Mononuclear cell (primary cell): Measurements from ENCODE around the gene GOLGA8M. TPM values are rescaled to one million over a fixed set of nuclear protein-coding genes. Genes with fewer than 3 reads are reported as not detected.
"Not testable (repeated sequence)": the region's sequence is repeated elsewhere in the genome, so short reads cannot be mapped to it uniquely, and the experiment has no call there.

Experiments used
- H3K27me3 ChIP-seq: 2 replicates; pipeline ENCODE4 v1.6.0; 2011; ENCODE audit warnings: low read length, control low read depth; ENCODE audit not compliant: insufficient read depth
- H3K4me1 ChIP-seq: 2 replicates; pipeline ENCODE4 v1.5.1; 2011; ENCODE audit warnings: mild to moderate bottlenecking, low read length, control low read depth; ENCODE audit not compliant: insufficient read depth
- H3K4me3 ChIP-seq: 2 replicates; pipeline ENCODE4 v1.5.1; 2011; ENCODE audit warnings: mild to moderate bottlenecking, low read length, moderate library complexity
- H3K9me3 ChIP-seq: 2 replicates; pipeline ENCODE4 v1.5.1; 2011; ENCODE audit warnings: low read depth, mild to moderate bottlenecking, control low read depth, low read length
- total RNA-seq: library from RNA; depleted of rRNA; stranded (reverse); fragments of >200 nt; gene quantifications from one replicate; pipeline ENCODE4 v1.2.3, GENCODE V29; 2012

GOLGA8M gene, protein sequence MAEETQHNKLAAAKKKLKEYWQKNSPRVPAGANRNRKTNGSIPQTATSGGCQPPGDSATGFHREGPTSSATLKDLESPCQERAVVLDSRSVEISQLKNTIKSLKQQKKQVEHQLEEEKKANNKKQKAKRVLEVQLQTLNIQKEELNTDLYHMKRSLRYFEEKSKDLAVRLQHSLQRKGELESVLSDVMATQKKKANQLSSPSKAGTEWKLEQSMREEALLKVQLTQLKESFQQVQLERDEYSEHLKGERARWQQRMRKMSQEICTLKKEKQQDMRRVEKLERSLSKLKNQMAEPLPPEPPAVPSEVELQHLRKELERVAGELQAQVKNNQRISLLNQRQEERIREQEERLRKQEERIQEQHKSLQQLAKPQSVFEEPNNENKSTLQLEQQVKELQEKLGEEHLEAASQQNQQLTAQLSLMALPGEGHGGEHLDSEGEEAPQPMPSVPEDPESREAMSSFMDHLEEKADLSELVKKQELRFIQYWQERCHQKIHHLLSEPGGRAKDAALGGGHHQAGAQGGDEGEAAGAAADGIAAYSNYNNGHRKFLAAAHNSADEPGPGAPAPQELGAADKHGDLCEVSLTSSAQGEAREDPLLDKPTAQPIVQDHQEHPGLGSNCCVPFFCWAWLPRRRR
- total RNA-seq, result 1.2 TPM

DNA sequence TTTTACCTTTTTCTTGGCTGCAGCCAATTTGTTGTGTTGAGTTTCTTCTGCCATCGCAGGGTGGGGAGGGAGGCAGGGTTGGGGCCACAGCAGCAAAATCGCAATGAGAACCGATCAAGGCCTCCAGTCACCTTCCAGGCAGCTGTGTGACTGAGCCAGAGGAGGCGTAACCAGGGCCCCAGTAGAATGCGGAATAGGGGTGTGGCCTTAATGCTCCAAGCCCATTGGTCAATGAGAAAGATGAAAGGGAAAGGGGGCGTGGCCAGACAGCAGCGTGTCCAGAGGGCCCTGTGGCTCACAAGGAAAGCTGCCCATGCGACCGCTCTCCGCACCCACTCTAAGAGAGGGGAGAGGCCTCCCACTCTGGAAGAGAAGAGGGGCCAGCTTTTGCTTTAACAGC is at the start of gene GOLGA8M:
TSS of gene GOLGA8M (minus strand) at position 152 of the 400 bp plus-strand sequence. CDS start at position 54, 98 bp downstream.
- H3K4me3 ChIP-seq, H3K27me3 ChIP-seq, H3K4me1 ChIP-seq, H3K9me3 ChIP-seq: not testable (repeated sequence)

DNA sequence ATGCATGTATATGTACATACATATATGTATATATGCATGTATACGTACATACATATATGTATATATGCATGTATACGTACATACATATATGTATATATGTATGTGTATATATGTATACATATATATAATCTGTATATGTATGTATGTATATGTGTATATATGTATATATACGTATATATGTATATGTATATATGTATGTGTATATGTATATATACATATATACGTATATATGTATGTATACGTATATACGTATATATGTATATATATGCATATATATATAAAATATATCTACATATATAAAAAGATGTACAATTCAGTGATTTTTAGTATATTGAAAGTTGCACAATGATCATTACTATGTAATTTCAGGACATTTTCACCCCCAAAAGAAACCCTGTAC is 30.7 kb upstream of the GOLGA8M start:
- H3K4me1 ChIP-seq, H3K9me3 ChIP-seq, H3K27me3 ChIP-seq, H3K4me3 ChIP-seq: not testable (repeated sequence)

DNA sequence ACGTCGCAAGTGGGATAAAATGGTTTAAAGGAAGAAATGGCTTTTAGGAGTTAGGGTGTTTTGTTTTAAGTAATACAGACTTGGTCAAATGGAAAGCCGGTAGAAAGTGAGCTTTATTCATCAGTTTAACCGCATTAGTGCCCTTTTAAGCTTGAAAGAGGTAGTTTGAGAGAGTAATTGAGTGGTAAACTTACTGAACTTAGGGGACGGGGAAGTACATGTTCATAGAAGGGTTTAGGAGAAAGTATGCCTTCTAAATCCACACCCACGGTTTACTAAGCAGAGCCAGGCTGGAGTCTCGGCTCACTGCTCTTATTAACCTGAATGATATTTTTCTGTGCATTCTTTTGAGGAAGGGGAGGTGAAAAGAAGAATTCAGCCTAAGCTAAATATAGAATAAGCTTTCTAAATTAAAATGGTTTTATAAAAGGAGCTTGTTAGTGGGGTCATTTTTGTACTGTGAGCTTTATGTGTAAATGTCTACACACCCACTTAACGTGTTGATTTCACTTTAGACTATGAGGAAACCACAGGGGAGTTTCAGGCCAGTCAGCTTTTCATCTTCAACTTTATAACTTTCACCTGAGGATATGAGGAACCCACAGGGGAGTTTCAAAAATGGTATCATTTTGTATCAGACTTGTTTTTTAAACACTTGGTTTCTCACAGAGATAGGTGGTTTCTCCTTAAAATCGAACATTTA is 26.5 kb upstream of the GOLGA8M start:
- not testable (repeated sequence) for H3K9me3 ChIP-seq, H3K4me3 ChIP-seq, H3K4me1 ChIP-seq, H3K27me3 ChIP-seq

DNA sequence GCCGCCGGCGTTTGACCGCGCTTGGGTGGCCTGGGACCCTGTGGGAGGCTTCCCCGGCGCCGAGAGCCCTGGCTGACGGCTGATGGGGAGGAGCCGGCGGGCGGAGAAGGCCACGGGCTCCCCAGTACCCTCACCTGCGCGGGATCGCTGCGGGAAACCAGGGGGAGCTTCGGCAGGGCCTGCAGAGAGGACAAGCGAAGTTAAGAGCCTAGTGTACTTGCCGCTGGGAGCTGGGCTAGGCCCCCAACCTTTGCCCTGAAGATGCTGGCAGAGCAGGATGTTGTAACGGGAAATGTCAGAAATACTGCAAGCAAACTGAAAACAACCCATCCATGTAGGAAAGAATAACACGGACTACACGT is 26.0 kb upstream of the GOLGA8M start:
- H3K9me3 ChIP-seq, H3K27me3 ChIP-seq, H3K4me1 ChIP-seq: not testable (repeated sequence)
- peak overlapping the region; percentile 23 for H3K4me3 ChIP-seq

DNA sequence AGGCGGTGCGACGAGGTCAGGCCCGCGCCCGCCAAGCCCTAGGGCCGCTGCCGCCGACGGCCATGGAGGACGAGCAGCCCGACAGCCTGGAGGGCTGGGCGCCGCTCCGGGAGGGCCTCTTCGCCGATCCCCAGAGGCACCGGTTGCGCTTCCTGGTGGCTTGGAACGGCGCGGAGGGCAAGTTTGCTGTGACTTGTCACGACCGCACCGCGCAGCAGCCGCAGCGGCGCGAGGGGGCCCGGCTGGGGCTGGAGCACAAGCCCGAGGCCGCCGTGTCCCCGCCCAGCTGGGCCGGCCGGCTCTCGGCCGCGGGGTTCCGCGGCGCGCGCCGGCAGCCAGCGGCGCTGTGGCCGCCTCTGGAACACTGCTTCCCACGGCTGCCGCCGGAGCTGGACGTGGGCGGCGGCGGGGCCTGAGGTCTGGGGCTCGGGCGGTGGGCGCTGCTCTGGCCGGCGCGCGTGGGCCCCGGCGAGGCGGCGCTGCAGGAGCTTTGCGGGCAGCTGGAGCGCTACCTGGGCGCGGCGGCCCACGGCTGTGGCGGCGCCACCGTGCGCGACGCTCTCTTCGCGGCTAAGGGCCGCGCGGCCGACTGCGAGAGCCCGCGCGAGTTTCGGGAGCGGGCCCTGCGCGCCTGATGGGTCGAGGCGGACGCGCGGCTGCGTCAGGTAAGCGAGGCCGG is 25.4 kb upstream of the GOLGA8M start:
- peak overlapping the region; percentile 24 for H3K4me3 ChIP-seq
- not testable (repeated sequence) for H3K4me1 ChIP-seq, H3K9me3 ChIP-seq, H3K27me3 ChIP-seq

DNA sequence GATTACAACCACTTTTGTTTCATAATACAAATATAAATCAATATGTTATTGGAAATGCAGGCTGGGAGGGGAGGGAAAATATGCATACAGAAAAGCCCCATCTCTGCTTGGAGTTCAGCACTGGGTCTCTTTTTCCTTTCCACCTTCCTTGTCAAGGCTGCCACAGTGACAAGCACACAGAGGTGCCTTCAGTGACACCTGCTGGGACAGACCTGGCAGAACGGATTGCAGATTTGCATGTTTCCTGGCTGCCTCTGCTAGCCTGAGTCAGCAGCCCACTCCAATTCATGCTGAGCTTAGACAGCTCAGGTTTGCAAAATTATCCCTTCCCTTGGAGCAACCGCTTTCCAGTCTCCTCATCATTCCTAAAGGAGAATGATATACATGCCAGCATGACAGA is 15.8 kb upstream of the GOLGA8M start:
- H3K4me1 ChIP-seq, H3K4me3 ChIP-seq, H3K27me3 ChIP-seq, H3K9me3 ChIP-seq: not testable (repeated sequence)

DNA sequence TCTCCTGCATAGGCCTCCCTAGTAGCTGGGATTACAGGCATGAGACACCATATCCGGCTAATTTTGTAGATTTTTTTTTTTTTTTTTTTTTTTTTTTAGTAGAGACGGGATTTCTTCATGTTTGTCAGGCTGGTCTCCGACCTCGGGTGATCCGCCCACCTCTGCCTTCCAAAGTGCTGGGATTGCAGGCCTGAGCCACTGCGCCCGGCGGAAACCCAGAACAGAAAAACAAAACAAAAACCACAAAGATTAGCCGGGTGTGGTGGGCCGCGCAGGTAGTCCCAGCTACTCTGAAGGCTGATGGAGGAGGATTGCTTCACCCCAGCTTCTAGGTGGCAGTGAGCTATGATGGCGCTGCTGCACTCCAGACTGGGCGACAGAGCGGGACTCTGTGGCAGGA is 14.8 kb upstream of the GOLGA8M start:
- not testable (repeated sequence) for H3K4me1 ChIP-seq, H3K4me3 ChIP-seq, H3K9me3 ChIP-seq, H3K27me3 ChIP-seq

DNA sequence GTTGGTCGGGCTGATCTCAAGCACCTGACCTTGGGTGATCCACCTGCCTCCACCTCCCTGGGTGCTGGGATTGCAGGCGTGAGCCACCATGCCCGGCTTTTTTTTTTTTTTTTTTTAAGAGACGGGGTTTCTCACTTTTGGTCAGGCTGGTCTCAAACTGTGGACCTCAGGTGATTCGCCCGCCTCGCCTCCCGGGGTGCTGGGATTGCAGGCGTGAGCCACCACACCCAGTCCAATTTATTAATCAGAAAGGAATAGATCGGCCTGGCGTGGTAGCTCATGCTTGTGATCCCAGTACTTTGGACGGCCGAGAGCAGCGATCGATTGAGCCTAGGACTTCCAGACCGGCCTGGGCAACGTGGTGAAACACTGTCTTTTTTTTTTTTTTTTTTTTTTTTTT is 13.9 kb upstream of the GOLGA8M start:
- Histone ChIP-seq H3K4me1 (no peaks in the 10 kb centered on the region), H3K9me3 (no peaks in the 10 kb centered on the region), H3K27me3 (no peaks in the 10 kb centered on the region), H3K4me3 (no peak overlapping the region)

DNA sequence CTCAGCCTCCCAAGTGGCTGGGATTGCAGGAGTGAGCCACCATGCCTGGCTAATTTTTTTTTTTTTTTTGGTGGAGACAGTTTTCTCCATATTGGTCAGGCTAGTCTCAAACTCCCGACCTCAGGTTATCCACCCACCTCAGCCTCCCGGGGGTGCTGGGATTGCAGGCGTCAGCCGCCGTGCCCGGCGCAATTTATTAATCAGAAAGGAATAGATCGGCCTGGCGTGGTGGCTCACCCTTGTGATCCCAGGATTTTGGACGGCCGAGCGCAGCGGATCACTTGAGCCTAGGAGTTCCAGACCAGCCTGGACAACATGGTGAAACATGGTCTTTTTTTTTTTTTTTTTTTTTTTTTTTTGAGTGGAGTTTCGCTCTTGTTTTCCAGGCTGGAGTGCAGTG is 13.3 kb upstream of the GOLGA8M start:
- Histone ChIP-seq H3K27me3 (no peaks in the 10 kb centered on the region), H3K4me1 (no peaks in the 10 kb centered on the region), H3K4me3 (no peak overlapping the region), H3K9me3 (no peaks in the 10 kb centered on the region)

DNA sequence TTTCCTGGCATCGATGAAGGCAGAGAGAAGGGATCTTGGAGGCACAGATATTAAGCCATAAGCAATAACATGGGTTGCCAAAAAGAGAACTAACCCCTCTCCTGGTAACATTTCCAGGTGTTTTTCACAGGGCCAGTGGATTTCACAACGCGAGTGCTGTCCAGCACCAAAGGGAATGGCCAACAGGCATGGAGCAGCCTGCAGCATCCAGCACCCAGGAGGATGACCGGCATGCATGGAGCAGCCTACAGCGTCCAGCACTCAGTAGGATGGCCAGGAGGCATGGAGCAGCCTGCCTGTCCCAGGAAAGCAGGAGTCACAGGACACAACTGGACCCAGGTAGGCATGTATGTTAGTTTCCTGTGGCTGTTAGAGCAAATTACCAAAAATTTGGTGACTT is 11.8 kb upstream of the GOLGA8M start:
- not testable (repeated sequence) for H3K4me3 ChIP-seq, H3K9me3 ChIP-seq, H3K27me3 ChIP-seq, H3K4me1 ChIP-seq

DNA sequence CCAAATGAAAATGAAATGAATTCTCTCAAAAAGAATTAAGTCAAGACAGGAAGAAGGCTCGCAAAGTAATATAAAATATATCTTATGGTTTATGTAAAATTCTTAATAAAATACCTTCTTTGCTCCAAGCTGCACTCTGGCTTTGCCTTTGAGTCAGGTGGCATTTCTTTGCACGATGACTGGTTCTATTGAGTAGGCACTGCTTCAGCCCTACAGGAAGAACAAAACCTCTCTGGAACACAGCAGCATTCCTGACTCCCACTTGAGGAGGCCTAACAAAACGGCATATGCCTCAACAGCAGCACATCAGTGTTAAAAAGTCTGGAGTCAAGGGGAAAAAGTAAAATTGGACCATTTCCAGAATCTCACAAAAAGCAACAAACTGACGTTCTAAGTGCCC is 7.4 kb upstream of the GOLGA8M start:
- H3K9me3 ChIP-seq, H3K4me3 ChIP-seq, H3K27me3 ChIP-seq, H3K4me1 ChIP-seq: not testable (repeated sequence)

DNA sequence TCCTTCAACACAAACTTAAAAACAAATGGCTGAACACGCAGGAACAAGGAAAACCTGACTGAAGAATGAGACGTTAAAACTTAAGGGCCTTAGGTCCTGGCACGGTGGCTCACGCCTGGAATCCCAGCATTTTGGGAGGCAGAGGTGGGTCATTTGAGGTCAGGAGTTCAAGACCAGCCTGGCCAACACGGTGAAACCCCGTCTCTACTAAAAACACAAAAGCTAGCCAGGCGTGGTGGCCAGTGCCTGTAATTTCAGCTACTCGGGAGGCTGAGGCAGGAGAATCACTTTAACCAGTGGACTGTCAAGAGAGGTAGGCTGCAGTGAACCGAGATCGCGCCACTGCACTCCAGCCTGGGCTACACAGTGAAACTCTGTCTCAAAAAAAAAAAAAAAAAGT is 6.4 kb upstream of the GOLGA8M start:
- not testable (repeated sequence) for H3K4me3 ChIP-seq, H3K4me1 ChIP-seq, H3K9me3 ChIP-seq, H3K27me3 ChIP-seq

DNA sequence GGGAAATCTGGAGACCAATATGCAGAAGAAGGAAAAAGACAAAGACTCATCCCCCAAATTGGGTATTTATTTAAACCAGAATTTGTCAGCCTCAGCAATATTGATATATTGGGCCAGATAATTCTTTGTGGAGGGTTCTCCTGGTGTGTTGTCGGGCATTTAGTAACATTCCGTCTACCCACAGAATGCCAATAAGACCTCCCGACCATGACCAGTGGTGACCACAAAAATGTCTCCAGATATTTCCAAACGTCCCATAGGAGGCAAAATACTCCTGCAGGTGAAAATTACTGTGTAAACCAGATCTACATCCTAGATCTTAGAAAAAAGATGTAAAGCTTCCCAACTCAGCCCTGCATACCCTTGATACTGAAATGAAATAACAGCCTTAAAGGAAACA is 2.0 kb upstream of the GOLGA8M start:
- not testable (repeated sequence) for H3K9me3 ChIP-seq, H3K27me3 ChIP-seq, H3K4me1 ChIP-seq, H3K4me3 ChIP-seq

DNA sequence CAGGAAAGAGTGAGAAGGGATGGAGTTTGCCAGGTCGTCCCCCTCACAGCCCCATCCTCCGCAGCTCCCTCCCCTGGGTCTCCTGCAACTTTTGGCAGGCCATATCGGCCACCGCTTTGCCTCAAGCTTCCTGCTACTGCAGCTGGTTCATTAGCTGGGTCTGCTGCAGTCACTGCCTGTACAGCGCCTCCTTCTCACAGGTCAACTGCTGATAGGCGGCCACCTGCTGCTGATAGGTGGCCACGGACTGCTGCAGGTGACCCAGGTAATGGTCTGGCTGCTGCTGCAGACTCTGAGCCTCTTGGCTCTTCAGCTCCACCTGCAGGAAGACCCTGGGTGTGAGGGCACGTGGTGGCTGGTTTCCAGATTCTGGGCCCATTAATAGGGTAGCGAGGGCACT is 8.3 kb downstream of the GOLGA8M start:
- not testable (repeated sequence) for H3K27me3 ChIP-seq, H3K9me3 ChIP-seq, H3K4me1 ChIP-seq, H3K4me3 ChIP-seq

DNA sequence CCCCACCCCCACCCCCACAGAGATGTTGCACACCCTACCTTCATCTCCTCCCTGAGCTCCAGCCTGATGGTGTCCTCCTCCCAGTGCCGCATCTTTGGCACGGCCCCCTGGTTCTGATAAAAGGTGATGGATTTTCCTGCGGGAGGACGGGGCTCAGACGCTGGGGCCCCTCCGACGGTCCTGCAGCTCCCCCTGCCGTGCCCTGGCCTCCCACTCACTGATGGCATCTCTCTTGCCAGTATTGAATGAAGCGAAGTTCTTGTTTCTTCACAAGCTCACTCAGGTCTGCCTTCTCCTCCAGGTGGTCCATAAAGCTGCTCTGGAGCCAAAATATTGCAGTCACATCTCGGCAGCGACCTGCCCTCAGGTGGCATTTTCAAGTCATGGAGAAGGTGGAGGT is 9.8 kb downstream of the GOLGA8M start:
- not testable (repeated sequence) for H3K27me3 ChIP-seq, H3K4me3 ChIP-seq, H3K4me1 ChIP-seq, H3K9me3 ChIP-seq
